GM11168 (cell line): ENCODE measurements around the gene PIP5KL1.

Source experiments
- in situ Hi-C: fragments of 300-500 bp; cut with MboI; formaldehyde crosslinking; loops from one replicate; pipeline ENCODE4 v1.12.0; 2022; ENCODE audit warnings: low sequenced_read_pairs; ENCODE audit not compliant: unreplicated experiment

Gene PIP5KL1

GRCh38 chr9:127970401-127971313, 40.1 kb upstream of the PIP5KL1 start:
- in situ Hi-C loops = loop anchor here (10.0 kb wide), 1 partner anchor 1054 kb away; the partner anchor contains the start of gene SH3GLB2

- in situ Hi-C loops = no loop called here
Measured at GRCh38 chr9:127968700-127969383, 38.3 kb upstream of the PIP5KL1 start.

- in situ Hi-C loops = no loop called here
Measured at GRCh38 chr9:127968042-127968441, 37.5 kb upstream of the PIP5KL1 start.

GRCh38 chr9:127967151-127967809, 36.7 kb upstream of the PIP5KL1 start:
- in situ Hi-C loops = no loop called here

- in situ Hi-C loops = no loop called here
Measured at GRCh38 chr9:127966416-127967150, 36.0 kb upstream of the PIP5KL1 start.

GRCh38 chr9:127965953-127966352, 35.4 kb upstream of the PIP5KL1 start:
- in situ Hi-C loops = no loop called here

GRCh38 chr9:127963359-127964064, 32.9 kb upstream of the PIP5KL1 start:
- in situ Hi-C loops = no loop called here

GRCh38 chr9:127963041-127963358, 32.4 kb upstream of the PIP5KL1 start:
- in situ Hi-C loops = no loop called here

- in situ Hi-C loops = no loop called here
Measured at GRCh38 chr9:127962278-127962677, 31.7 kb upstream of the PIP5KL1 start.

GRCh38 chr9:127961613-127962155, 31.1 kb upstream of the PIP5KL1 start:
- in situ Hi-C loops = no loop called here

GRCh38 chr9:127961155-127961490, 30.5 kb upstream of the PIP5KL1 start:
- in situ Hi-C loops = no loop called here

- in situ Hi-C loops = no loop called here
Measured at GRCh38 chr9:127960410-127961154, 30.0 kb upstream of the PIP5KL1 start.

- in situ Hi-C loops = no loop called here
Measured at GRCh38 chr9:127959841-127960409, 29.3 kb upstream of the PIP5KL1 start.

- in situ Hi-C loops = no loop called here
Measured at GRCh38 chr9:127959398-127959797, 28.8 kb upstream of the PIP5KL1 start.

GRCh38 chr9:127958728-127959127, 28.2 kb upstream of the PIP5KL1 start:
- in situ Hi-C loops = no loop called here

- in situ Hi-C loops = no loop called here
Measured at GRCh38 chr9:127955294-127956015, 24.9 kb upstream of the PIP5KL1 start.

GRCh38 chr9:127954831-127955293, 24.3 kb upstream of the PIP5KL1 start:
- in situ Hi-C loops = no loop called here
